IMR-90 (cell line): ENCODE data around the gene MRPS10. TPM values are rescaled to one million over a fixed set of nuclear protein-coding genes. Genes with fewer than 3 reads are reported as not detected.

Experiments
- ATAC-seq: fragments of 200-7000 bp; cut with Tn5 transposase; 2 replicates; pipeline ENCODE4 v1.9.1; 2020; ENCODE audit warnings: low read depth, mild to moderate bottlenecking, moderate library complexity
- BruUV-seq: library from RNA; stranded (reverse); fragments of 400-500 nt; replicated peaks from 2 replicates; lab custom pipeline; 2021; lab: Mats Ljungman, UMichigan
- CTCF ChIA-PET: fragments of 300-600 bp; formaldehyde crosslinking; extraction: SDS; loops from one replicate; lab custom pipeline; 2021; ENCODE audit warnings: antibody characterized with exemption; lab: Yijun Ruan, JAX
- POLR2A ChIA-PET: fragments of 300-600 bp; sonication (Branson Sonifier 250); formaldehyde crosslinking; loops from one replicate; lab custom pipeline; 2022; ENCODE audit warnings: antibody characterized with exemption; ENCODE audit not compliant: unreplicated experiment; lab: Charles Lee
- DNase-seq: peaks from one replicate; pipeline ENCODE4 v3.0.0; 2013
- H2AFZ ChIP-seq: replicated peaks from 2 replicates; pipeline ENCODE3; 2013; ENCODE audit warnings: low read length, mild to moderate bottlenecking; ENCODE audit not compliant: poor library complexity
- H2AK5ac ChIP-seq: 2 replicates; pipeline ENCODE4 v1.6.1; 2013; ENCODE audit warnings: low read depth, low read length, inconsistent platforms
- H2AK9ac ChIP-seq: replicated peaks from 2 replicates; pipeline ENCODE3; 2013; ENCODE audit warnings: mild to moderate bottlenecking, low read depth, low read length, moderate library complexity; ENCODE audit not compliant: poor library complexity
- H2BK120ac ChIP-seq: 2 replicates; pipeline ENCODE4 v1.6.1; 2013; ENCODE audit warnings: low read depth, low read length, inconsistent platforms
- H2BK15ac ChIP-seq: 3 replicates; pipeline ENCODE4 v1.6.1; 2013; ENCODE audit warnings: low read depth, low read length, inconsistent platforms
- H2BK20ac ChIP-seq: 2 replicates; pipeline ENCODE4 v1.6.1; 2013; ENCODE audit warnings: low read depth, mild to moderate bottlenecking, inconsistent platforms, low read length, moderate library complexity
- H2BK5ac ChIP-seq: 2 replicates; pipeline ENCODE4 v1.6.1; 2013; ENCODE audit warnings: mild to moderate bottlenecking, low read depth, low read length, inconsistent platforms; ENCODE audit not compliant: poor library complexity, severe bottlenecking
- H3K14ac ChIP-seq: replicated peaks from 2 replicates; pipeline ENCODE4 v1.6.1; 2013; ENCODE audit warnings: low read depth, low read length, inconsistent platforms
- H3K18ac ChIP-seq: 2 replicates; pipeline ENCODE4 v1.6.1; 2013; ENCODE audit warnings: low read depth, low read length, control low read depth
- H3K23ac ChIP-seq: 2 replicates; pipeline ENCODE4 v1.6.1; 2013; ENCODE audit warnings: low read depth, low read length, inconsistent platforms
- H3K27ac ChIP-seq: 2 replicates; pipeline ENCODE4 v1.5.1; 2013; ENCODE audit warnings: mild to moderate bottlenecking, control low read depth, low read length; ENCODE audit not compliant: insufficient read depth
- H3K27me3 ChIP-seq: 2 replicates; pipeline ENCODE4 v1.6.1; 2013; ENCODE audit warnings: low read length; ENCODE audit not compliant: control insufficient read depth, insufficient read depth
- H3K36me3 ChIP-seq: 2 replicates; pipeline ENCODE4 v1.6.1; 2013; ENCODE audit warnings: low read length, mixed read lengths; ENCODE audit not compliant: control insufficient read depth, insufficient read depth
- H3K4ac ChIP-seq: 2 replicates; pipeline ENCODE4 v1.6.1; 2013; ENCODE audit warnings: low read depth, low read length, inconsistent platforms
- H3K4me1 ChIP-seq: 2 replicates; pipeline ENCODE4 v1.6.1; 2013; ENCODE audit warnings: low read length, mixed read lengths; ENCODE audit not compliant: control insufficient read depth, insufficient read depth
- H3K4me2 ChIP-seq: 2 replicates; pipeline ENCODE4 v1.6.1; 2013; ENCODE audit warnings: low read depth, mild to moderate bottlenecking, control low read depth, low read length, moderate library complexity
- H3K4me3 ChIP-seq: 2 replicates; pipeline ENCODE4 v1.5.1; 2013; ENCODE audit warnings: low read depth, mild to moderate bottlenecking, control low read depth, low read length, moderate library complexity; ENCODE audit not compliant: insufficient read depth
- H3K56ac ChIP-seq: 2 replicates; pipeline ENCODE4 v1.6.1; 2013; ENCODE audit warnings: low read length, inconsistent platforms; ENCODE audit not compliant: insufficient read depth; ENCODE audit errors: extremely low read depth
- H3K79me1 ChIP-seq, 2 experiments: 2 replicates each; pipeline ENCODE4 v1.6.1; 2013; ENCODE audit warnings: low read length in 2 of 2, inconsistent platforms in 1 of 2, low read depth in 1 of 2
- H3K9ac ChIP-seq: 2 replicates; pipeline ENCODE4 v1.6.1; 2013; ENCODE audit warnings: low read depth, low read length, control low read depth
- H3K9me1 ChIP-seq: 2 replicates; pipeline ENCODE4 v1.6.1; 2013; ENCODE audit warnings: low read length, inconsistent platforms; ENCODE audit not compliant: insufficient read depth
- H3K9me3 ChIP-seq: 2 replicates; pipeline ENCODE4 v1.6.1; 2013; ENCODE audit warnings: low read length; ENCODE audit not compliant: control insufficient read depth, insufficient read depth
- H4K20me1 ChIP-seq: 2 replicates; pipeline ENCODE4 v1.6.1; 2013; ENCODE audit warnings: low read length, inconsistent platforms; ENCODE audit not compliant: insufficient read depth
- H4K5ac ChIP-seq: 2 replicates; pipeline ENCODE4 v1.6.1; 2013; ENCODE audit warnings: mild to moderate bottlenecking, low read depth, low read length, control low read depth
- H4K8ac ChIP-seq, 2 experiments: 2 replicates each; pipeline ENCODE4 v1.6.1; 2013; ENCODE audit warnings: low read depth in 2 of 2, low read length in 2 of 2, control low read depth in 1 of 2, inconsistent platforms in 1 of 2
- H4K91ac ChIP-seq: 2 replicates; pipeline ENCODE4 v1.6.1; 2013; ENCODE audit warnings: low read depth, low read length, inconsistent platforms; ENCODE audit not compliant: insufficient read depth
- BHLHE40 ChIP-seq: fragments of 150-350 bp; IDR thresholded peaks from 2 replicates; pipeline ENCODE4 v1.6.1; 2016; ENCODE audit warnings: mild to moderate bottlenecking, low read depth, low read length
- CEBPB ChIP-seq: IDR thresholded peaks from 2 replicates; pipeline ENCODE4 v1.6.1; 2012; ENCODE audit warnings: low read depth, low read length, improper control_type of control experiment
- CHD1 ChIP-seq: IDR thresholded peaks from 2 replicates; pipeline ENCODE4 v1.6.1; 2012; ENCODE audit warnings: low read depth, low read length, improper control_type of control experiment
- FOS ChIP-seq: fragments of 150-350 bp; IDR thresholded peaks from 2 replicates; pipeline ENCODE4 v1.6.1; 2016; ENCODE audit warnings: low read depth, low read length
- MAFK ChIP-seq: IDR thresholded peaks from 2 replicates; pipeline ENCODE4 v1.6.1; 2012; ENCODE audit warnings: low read depth, low read length, improper control_type of control experiment
- MXI1 ChIP-seq: IDR thresholded peaks from 2 replicates; pipeline ENCODE4 v1.6.1; 2012; ENCODE audit warnings: low read depth, mild to moderate bottlenecking, low read length, moderate library complexity, borderline replicate concordance
- POLR2A ChIP-seq: IDR thresholded peaks from 2 replicates; pipeline ENCODE4 v1.6.1; 2012; ENCODE audit warnings: mild to moderate bottlenecking, low read depth, low read length
- SMC3 ChIP-seq: fragments of 150-350 bp; IDR thresholded peaks from 2 replicates; pipeline ENCODE4 v1.6.1; 2016; ENCODE audit warnings: low read depth, mild to moderate bottlenecking, antibody characterized with exemption, low read length, moderate library complexity
- WGBS, 2 experiments: methylation state at CpG; one replicate each; pipeline versions ENCODE4 v1.1.5 to v1.1.7; 2013; ENCODE audit warnings: missing lambda C conversion rate in 2 of 2; ENCODE audit not compliant: insufficient read length in 1 of 2; ENCODE audit errors: extremely low coverage in 2 of 2; 5-methylcytosine and 5-hydroxymethylcytosine counted together
- dilution Hi-C: fragments of 300-500 bp; cut with HindIII; formaldehyde crosslinking; loops from one replicate; pipeline ENCODE4 v1.14.3; 2018; ENCODE audit warnings: low sequenced_read_pairs; ENCODE audit not compliant: unreplicated experiment
- in situ Hi-C: fragments of 300-500 bp; cut with MboI; formaldehyde crosslinking; loops from 3 replicates; pipeline ENCODE4 v1.14.3; 2019; ENCODE audit warnings: low sequenced_read_pairs, inconsistent platforms, mixed read lengths
- intact Hi-C: fragments of 100-400 bp; cut with micrococcal nuclease; formaldehyde crosslinking; loops from 2 replicates; pipeline ENCODE4 v1.10.0; 2022
- polyA plus RNA-seq, 3 experiments: library from polyadenylated mRNA; depleted of rRNA; stranded (reverse); fragments of >200 nt; gene quantifications; 2 replicates each; pipeline ENCODE4 v1.2.3, GENCODE V29; 2012; ENCODE audit warnings: low replicate concordance in 1 of 3
- total RNA-seq: library from RNA; depleted of rRNA; stranded (reverse); fragments of >200 nt; gene quantifications from 2 replicates; pipeline ENCODE4 v1.2.3, GENCODE V29; 2012

Gene MRPS10
- total and polyA plus RNA-seq, 2 of the 4 experiments (the other 2 are of a cell fraction): 28.5 to 47.0 TPM

DNA sequence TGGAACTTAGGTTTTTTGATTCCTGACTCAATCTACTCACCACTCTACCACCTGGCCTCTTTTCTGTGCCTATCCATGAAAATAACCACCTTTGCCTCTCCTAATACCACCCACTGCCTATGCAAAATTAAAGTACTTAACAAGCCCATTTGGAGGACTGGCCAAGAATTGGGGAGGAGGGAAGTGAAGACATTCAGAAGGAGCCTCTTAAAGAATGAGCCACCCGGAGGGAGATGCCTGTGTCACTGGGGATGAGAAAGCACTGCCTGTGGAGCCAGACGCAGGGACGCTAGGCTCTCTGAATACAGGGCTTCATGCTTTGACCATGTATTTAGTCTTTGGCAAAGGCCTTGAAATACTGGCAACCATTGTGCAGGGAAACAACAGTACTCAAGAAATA lies 40.0 kb upstream of the MRPS10 start:
- H3K4me2 ChIP-seq: no peak overlapping the region
- DNase-seq: no peak
- H3K56ac ChIP-seq: no peak overlapping the region
- no peak overlapping the region for H4K8ac ChIP-seq
- no peak for TF ChIP-seq CEBPB
- no peak for TF ChIP-seq MAFK
- TF ChIP-seq POLR2A: no peak
- no peak for TF ChIP-seq MXI1
- TF ChIP-seq BHLHE40: no peak
- TF ChIP-seq CHD1: no peak
- TF ChIP-seq SMC3: no peak
- TF ChIP-seq FOS: no peak
- no peaks in the 10 kb centered on the region for H4K20me1 ChIP-seq
- no peak overlapping the region for H2BK15ac ChIP-seq
- WGBS, 2 experiments: no CpG with 5 or more reads among the region's 3 CpGs
- H2AK9ac ChIP-seq: no peak overlapping the region
- H3K18ac ChIP-seq: no peak overlapping the region
- no peak overlapping the region for H3K23ac ChIP-seq
- ChIA-PET POLR2A (no interaction called here), CTCF (interaction anchor here (1.2 kb wide), 1 partner anchor 44 kb away, joined by 3 read pairs; no protein-coding TSS in a partner anchor)
- H3K9ac ChIP-seq: no peak overlapping the region
- peaks cover 21% of the 10 kb centered on the region for H3K9me1 ChIP-seq
- H2BK5ac ChIP-seq: no peak overlapping the region
- H3K4ac ChIP-seq: no peak overlapping the region
- H3K9me3 ChIP-seq: no peaks in the 10 kb centered on the region
- no TSS peak for BruUV-seq
- no peaks in the 10 kb centered on the region for H3K27me3 ChIP-seq
- no peak overlapping the region for H2BK120ac ChIP-seq
- no peak overlapping the region for H4K5ac ChIP-seq
- intact Hi-C loops: no loop called here
- no peak overlapping the region for H4K91ac ChIP-seq
- H3K79me1 ChIP-seq: peaks cover 0 to 26% of the 10 kb centered on the region in 2 experiments; a peak in 2 of 4 replicates
- H2AK5ac ChIP-seq: no peak overlapping the region; the same call in 1 of the 2 replicates
- ATAC-seq: no peak
- no peak overlapping the region for H2BK20ac ChIP-seq
- dilution Hi-C loops: no loop called here
- H3K4me3 ChIP-seq: no peak overlapping the region
- peaks cover 15% of the 10 kb centered on the region for H3K4me1 ChIP-seq
- no peak overlapping the region for H2AFZ ChIP-seq
- H3K14ac ChIP-seq: no peak overlapping the region
- in situ Hi-C loops: no loop called here
- peaks cover 40% of the 10 kb centered on the region for H3K36me3 ChIP-seq
- no peak overlapping the region for H3K27ac ChIP-seq
